HG03103 (cell line): ENCODE data around the gene SGPP1.
"Not testable (repeated sequence)": the region's sequence is repeated elsewhere in the genome, so short reads cannot be mapped to it uniquely, and the experiment has no call there.

Source experiments
- ATAC-seq: cut with Tn5 transposase; IDR thresholded peaks from one replicate; pipeline ENCODE4 v1.9.1; 2021; ENCODE audit warnings: low read depth; ENCODE audit not compliant: unreplicated experiment

Gene SGPP1

DNA sequence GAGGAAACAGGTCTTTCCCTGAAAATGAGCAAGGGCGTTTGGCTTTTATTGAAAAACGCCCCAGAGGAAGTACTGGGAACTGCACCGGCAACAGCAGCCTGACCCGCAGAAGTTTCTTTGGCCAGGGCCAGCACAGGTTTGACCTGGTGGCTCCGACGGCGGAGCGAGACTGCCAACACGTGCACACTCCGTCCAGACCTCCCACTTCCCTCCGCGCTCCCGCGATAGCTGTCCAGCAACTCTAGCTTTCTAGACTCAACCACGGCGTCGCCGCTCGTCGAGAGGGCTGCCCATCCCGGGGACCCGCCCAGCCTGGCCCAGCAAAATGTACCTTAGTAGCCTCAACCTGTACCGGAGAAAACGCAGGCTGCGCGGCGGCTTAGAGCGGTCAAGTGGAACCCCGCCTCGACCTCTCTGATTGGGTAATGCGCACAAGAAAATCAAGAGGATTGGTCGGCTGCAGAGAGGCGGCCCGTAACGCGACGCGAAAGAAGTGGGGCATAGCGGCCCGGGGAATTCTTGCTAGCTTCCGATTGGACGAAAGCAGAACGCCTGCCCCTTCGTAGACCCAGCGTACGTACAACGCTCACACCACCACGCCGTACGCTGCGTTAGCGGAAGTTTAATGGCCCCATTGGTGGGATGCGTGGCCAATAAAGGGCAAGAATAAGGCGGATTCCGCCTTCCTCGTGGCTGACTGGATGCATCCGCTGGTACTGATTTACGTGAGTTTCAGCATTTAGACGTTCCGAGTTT is 86.2 kb downstream of the SGPP1 start, which contains the start of gene WDR89:
Gene WDR89 (minus strand): TSS at position 399 of the 756 bp plus-strand sequence. CDS start 41,929 bp downstream, outside the sequence.
- ATAC-seq: peak; percentile 87

DNA sequence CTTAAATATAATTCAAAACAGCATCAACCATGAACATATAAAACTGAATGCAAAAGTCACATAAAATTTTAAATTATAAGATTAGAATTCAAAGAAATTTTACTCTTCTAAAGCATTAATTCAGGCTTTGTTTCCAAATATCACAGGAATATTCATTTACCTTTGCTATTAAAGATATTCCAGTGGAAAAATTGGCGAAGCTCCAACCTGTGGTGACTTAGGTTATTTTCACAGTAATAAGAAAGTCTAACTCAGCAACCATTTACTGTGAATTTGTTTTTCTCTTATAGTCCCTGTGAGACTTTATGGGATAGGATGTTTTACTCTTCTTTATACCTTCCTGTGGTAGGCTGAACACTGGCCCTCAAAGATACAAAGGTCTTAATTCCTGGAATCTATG is 89.4 kb downstream of the SGPP1 start:
- ATAC-seq: no peak

DNA sequence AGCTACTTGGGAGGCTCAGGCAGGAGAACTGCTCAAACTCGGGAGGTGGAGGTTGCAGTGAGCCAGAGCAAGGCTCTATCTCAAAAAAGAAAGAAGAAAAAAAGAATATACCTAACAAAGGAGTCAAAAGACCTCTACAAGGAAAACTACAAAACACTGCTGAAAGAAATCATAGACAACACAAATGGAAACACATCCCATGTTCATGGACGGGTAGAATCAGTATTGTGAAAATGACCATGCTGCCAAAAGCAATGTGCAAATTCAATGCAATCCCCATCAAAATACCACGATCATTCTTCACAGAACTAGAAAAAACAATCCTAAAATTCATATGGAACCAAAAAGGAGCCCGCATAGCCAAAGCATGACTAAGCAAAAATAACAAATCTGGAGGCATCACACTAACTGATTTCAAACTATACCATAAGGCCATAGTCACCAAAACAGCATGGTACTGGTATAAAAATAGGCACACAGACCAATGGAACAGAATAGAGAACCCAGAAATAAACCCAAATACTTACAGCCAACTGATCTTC is 91.7 kb downstream of the SGPP1 start:
- ATAC-seq: not testable (repeated sequence)
